Vein endothelial cell (primary cell): ENCODE results near the gene AP1S1. TPM values are rescaled to one million over a fixed set of nuclear protein-coding genes. Genes with fewer than 3 reads are reported as not detected.

Experiments
- small RNA-seq: library from RNA; depleted of rRNA; stranded (forward); fragments of <200 nt; gene quantifications from one replicate; pipeline ENCODE3, GENCODE V24; 2012
- total RNA-seq: library from RNA; depleted of rRNA; stranded (reverse); fragments of >200 nt; gene quantifications from 2 replicates; pipeline ENCODE4 v1.2.3, GENCODE V29; 2012

AP1S1 gene
- total RNA-seq = 149 and 181 TPM in 2 replicates

GRCh38 chr7:101153969-101154692 is at the start of gene AP1S1:
Gene AP1S1 (plus strand): TSS chr7:101154476. CDS start chr7:101154515, 39 bp downstream.

GRCh38 chr7:101126651-101127459 is 27.4 kb upstream of the AP1S1 start, which contains the start of gene SERPINE1:
Gene SERPINE1 (plus strand): TSS chr7:101127104. CDS start chr7:101128394, 1,290 bp downstream.

GRCh38 chr7:101165075-101165957 is 11.0 kb downstream of the AP1S1 start, which contains the start of gene VGF:
Gene VGF (minus strand): TSS chr7:101165569. CDS start chr7:101164843, 726 bp downstream.

GRCh38 chr7:101180130-101180755 is 26.0 kb downstream of the AP1S1 start, which contains the start of gene NAT16:
Gene NAT16 (minus strand): TSS chr7:101180293. CDS start chr7:101174807, 5,486 bp downstream.

GRCh38 chr7:101200862-101201599 is 46.8 kb downstream of the AP1S1 start, which contains the start of gene MOGAT3:
Gene MOGAT3 (minus strand): TSS chr7:101201036. CDS start chr7:101200854, 182 bp downstream.

Small RNAs within 50 kb of the gene (small RNA-seq; reads per million reads assigned to genes)
- not detected for gene MIR4653

Other genes with a start within 250 kb of the AP1S1 start
- under 0.01 TPM in 1 of 2 replicates, not detected in the other for gene MUC3A, start 204.9 kb upstream of the AP1S1 start, total RNA-seq
- gene MUC12, start 184.9 kb upstream of the AP1S1 start, total RNA-seq = not detected in 2 replicates
- gene MUC17, start 134.4 kb upstream of the AP1S1 start, total RNA-seq = not detected in 2 replicates
- 11.1 and 12.4 TPM in 2 replicates for gene TRIM56, start 69.0 kb upstream of the AP1S1 start, total RNA-seq
- gene SERPINE1, start 27.4 kb upstream of the AP1S1 start, total RNA-seq = 2,259 and 4,238 TPM in 2 replicates
- gene VGF, start 11.1 kb downstream of the AP1S1 start, total RNA-seq = 0.10 TPM in 1 of 2 replicates, not detected in the other
- gene NAT16, start 25.8 kb downstream of the AP1S1 start, total RNA-seq = not detected in 2 replicates
- gene MOGAT3, start 46.6 kb downstream of the AP1S1 start, total RNA-seq = not detected in 2 replicates
- 80.8 and 85.3 TPM in 2 replicates for gene PLOD3, start 63.1 kb downstream of the AP1S1 start, total RNA-seq
- gene ZNHIT1, start 63.7 kb downstream of the AP1S1 start, total RNA-seq = 106 and 107 TPM in 2 replicates
- gene CLDN15, start 83.3 kb downstream of the AP1S1 start, total RNA-seq = 3.3 and 5.1 TPM in 2 replicates
- 153 and 200 TPM in 2 replicates for gene FIS1, start 90.6 kb downstream of the AP1S1 start, total RNA-seq
- gene IFT22, start 167.3 kb downstream of the AP1S1 start, total RNA-seq = 22.0 and 25.2 TPM in 2 replicates
- not detected in 2 replicates for gene COL26A1, start 208.4 kb downstream of the AP1S1 start, total RNA-seq